GM21367 (cell line): Measurements from ENCODE around the gene TBCA.
A peak's percentile ranks its signal among the peaks of the same experiment; 100 is the strongest.

Source experiments
- ATAC-seq: cut with Tn5 transposase; IDR thresholded peaks from one replicate; pipeline ENCODE4 v1.9.1; 2021; ENCODE audit not compliant: unreplicated experiment

Gene TBCA, protein sequence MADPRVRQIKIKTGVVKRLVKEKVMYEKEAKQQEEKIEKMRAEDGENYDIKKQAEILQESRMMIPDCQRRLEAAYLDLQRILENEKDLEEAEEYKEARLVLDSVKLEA

DNA sequence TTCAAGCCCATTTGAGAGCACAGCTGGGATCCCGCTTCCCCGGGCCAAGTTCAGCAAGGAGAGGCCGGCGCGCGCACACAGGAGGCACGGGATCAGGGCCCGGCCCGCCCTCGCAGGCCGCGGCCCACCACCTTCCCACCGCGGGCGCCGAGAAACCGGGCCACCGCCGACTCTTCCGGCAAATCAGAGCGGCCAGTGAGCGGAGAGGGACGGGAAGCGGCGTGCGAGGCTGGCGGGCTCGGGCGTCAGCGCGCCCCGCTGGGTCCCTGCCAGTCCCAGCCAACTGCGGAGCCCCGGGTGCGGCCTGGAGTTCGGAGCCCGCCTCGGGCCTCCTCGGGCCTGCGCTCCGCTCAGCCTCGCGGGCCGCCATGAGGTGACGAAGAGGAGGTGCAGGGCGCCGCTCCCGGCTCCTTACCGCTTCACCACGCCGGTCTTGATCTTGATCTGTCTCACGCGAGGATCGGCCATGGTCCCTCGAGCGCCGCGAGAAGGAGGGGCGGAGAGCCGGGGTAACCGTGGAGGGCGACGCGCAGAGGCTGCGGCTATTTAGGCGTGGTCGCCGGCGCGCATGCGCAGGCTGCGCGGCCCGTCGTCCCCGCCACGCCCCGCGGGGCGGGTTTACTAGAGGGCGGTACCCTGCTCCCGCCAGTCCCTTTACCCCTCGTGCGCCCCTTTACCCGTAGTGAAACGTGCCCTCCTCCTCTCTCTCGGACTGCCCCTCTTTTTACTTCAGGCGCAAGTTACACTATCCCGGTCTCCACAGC is at the start of gene TBCA:
Gene TBCA (minus strand): TSS at position 550 of the 764 bp plus-strand sequence. CDS start 82 bp downstream, at position 468.
- peak; percentile 89 for ATAC-seq

DNA sequence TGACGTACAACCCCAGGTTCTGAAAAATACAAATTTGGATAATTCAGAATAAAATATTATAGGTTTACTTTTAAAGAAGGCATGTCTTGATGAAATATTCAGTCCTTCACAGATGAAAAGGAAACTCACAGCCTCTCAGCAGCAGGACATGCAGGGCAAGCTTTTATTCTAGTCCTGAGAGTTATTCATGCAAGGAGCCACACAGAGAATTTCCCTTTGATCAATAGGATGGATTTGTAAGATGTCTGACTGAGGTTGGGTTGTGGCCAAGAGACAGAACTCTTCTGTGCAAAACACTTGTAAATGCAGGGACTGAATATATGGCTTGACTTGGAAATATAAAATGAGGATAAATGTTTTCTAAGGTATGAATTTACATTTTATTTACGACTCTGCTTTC is 48.8 kb upstream of the TBCA start:
- no peak for ATAC-seq

DNA sequence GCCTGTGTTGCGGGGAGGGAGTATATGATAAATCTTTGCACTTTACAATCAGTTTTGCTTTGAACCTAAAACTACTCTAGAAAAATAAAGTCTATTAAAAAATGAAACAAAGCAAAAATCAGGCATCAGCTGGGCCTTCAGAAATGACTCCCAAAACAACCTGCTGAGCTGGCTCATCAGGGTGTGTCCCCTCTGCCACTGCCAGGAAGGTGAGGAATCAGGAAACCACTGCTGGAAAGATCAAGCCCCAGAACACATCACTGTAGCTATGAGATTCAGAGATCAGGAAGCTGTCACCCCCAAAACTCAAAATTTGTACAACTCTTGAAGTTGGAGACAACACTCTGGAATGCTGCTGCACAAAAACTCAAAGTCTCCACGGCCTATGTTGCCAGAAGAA is 40.5 kb upstream of the TBCA start:
- ATAC-seq, result no peak

DNA sequence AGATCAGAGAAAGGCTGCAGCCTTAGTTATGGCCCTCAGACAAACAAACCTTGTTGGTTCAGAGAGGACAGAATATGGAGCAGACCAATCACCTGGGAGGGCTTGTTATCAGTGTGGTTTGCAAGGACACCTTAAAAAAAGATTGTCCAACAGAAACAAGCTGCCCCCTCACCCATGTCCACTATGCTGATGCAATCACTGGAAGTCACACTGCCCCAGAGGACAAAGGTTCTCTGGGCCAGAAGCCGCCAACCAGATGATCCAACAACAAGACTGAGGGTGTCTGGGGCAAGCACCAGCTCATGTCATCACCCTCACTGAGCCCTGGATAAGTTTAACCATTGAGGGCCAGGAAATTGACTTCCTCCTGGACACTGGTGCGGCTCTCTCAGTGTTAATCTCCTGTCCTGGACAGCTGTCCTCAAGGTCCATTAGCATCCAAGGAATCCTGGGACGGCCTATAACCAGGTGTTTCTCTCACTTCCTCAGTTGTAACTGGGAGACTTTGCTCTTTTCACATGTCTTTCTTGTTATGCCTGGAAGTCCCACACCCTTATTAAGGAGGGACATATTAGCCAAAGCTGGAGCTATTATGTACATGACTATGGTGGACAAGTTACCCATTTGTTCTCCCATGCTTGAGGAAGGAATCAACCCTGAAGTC is 36.9 kb upstream of the TBCA start:
- no peak for ATAC-seq

DNA sequence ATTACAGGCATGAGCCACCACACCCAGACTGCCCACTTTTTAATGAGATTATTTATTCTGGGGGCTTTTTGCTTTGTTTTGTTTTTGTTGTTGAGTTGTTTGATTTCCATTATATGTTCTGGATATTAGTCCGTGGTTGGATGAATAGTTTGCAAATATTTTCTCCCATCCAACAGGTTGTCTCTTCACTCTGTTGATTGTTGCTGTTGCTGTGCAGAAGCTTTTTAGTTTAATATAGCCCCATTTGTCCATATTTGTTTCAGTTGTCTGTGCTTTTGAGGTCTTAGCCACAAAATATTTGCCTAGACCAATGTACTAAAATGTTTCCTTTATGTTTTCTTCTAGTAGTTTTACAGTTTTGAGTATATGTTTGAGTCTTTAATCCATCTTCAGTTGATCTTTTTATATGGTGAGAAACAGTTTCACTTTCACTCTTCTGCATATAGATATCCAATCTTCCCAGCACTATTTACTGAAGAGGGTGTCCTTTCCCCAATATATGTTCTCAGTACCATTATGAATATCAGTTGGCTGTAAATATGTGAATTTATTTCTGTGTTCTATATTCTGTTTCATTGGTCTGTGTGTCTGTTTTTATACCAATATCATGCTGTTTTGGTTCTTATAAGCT is 30.2 kb upstream of the TBCA start:
- no peak for ATAC-seq

DNA sequence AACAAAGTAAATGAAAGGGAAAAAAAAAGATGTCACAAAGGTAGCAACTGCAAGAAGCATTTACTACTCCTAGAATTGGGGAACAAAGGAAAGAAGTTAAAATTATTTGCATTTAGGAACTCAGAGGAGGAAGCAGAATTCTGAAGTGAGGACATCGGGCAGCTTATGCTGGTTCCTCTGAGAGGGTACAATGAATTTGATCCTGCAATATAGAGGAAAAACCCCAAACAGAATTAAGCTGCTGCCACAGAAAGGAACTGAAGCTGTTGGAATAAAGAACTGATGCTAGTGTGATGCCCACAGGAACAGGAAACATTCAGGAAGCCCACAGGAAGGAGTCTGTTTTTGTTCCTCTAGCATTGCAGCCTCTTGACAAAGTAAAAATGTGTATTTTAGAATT is 22.3 kb upstream of the TBCA start:
- ATAC-seq, result no peak

DNA sequence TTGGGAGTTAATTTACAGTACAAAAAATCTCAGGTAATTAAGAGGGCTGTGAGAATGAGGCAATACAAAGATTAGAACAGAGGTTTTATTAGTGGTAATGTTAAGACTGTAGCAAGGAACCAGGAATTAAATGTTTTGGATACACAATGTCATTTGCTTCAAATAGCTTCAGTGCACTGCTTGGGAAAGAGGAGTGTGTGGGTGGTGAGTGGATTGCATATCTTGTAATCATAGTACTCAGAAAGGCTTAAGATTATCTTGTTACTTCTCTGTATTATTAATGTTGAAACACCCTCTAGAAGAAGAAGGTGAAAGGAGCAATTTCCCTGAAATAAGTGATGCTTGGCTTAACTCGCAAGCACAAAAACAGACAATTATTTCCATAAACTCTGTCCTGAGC is 21.0 kb upstream of the TBCA start:
- ATAC-seq, result no peak

DNA sequence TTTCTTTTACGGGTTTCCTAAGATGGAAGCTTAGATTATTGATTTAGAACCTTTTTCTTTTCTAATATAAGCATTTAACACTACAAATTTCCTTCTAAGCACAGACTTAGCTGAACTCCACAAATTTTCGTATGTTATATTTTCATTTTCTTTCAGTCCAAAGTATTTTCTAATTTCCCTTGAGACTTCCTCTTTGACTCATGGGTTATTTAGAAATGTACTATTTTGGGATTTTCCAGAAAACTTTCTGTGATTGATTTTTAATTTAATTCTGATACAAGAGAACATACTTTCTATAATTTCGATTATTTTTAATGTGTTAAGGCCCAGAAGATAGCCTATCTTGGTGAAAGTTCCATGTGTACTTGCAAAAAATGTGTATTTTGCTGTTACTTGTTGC is 19.7 kb upstream of the TBCA start:
- ATAC-seq, result no peak

DNA sequence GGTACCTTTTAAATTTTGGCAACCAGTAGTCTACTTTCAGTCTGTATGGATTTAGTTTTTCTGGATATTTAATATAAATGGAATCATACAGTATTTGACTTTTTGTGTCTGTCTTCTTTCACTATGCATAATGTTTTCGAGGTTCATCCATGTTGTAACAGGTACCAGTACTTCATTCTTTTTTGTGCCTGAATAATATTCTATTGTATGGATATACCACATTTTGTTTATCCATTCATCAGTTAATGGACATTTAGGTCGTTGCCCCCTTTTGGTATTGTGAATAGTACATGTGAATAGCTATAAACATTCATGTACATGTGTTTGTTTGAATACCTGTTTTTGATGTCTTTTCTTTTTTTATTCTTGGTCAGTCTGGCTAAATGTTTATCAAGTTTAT is 19.1 kb upstream of the TBCA start:
- ATAC-seq, result no peak

DNA sequence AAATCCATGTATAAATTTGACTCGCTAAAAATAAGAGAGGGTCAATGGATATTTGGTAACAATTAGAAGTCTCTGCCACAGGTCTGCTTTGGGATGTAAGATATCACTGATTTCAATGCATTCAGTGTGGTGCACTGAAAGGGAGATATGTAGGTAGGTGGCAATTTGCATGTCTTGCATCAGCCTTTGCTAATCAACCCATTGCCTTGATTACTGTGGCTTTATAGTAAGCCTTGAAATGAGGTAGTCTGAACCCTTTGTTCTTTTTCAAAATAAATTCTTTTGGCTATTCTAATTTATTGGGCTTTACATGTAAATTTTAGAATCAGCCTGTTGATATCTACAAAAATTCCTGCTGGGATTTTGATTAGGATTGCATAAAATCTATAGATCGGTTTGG is 15.8 kb upstream of the TBCA start:
- no peak for ATAC-seq

DNA sequence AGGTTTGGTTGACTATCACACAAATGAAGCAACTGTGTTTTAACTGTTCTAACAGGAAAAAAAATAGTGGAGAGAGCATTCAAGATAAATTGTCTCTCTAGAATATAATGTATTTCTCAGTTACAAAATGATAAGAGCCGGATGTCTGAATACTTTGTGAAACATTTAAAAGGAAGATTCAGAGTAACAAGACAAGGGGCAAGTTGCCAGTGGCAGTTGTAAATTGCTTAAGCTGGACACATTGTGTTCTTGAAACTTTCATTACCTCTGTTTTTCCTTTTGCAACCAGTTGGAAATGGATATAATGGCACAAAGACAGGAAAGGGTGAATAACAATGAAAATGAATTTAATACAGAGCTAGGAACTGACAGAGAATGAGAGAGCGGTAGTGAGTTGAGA is 15.2 kb upstream of the TBCA start:
- no peak for ATAC-seq

DNA sequence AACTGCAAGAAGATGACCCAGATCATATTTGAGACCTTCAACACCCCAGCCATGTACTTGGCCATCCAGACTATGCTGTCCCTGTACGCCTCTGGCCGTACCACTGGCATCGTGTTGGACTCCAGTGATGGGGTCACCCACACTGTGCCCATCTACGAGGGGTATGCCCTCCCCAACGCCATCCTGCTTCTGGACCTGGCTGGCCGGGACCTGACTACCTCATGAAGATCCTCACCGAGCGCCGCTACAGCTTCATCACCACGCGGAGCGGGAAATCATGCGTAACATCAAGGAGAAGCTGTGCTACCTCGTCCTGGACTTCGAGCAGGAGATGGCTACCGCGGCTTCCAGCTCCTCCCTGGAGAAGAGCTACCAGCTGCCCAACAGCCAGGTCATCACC is 9.1 kb upstream of the TBCA start:
- ATAC-seq, result no peak

DNA sequence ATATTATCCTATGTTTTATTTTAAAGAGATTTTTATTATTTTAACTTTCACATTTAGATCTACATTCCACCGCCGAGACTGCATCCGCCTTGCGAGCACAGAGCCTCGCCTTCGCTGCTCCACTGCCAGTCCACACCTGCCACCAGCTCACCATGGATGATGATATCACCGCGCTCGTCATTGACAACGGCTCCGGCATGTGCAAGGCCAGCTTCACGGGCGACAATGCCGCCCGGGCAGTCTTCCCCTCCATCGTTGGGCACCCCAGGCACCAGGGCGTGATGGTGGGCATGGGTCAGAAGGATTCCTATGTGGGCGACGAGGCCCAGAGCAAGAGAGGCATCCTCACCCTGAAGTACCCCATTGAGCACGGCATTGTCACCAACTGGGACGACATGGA is 8.6 kb upstream of the TBCA start:
- ATAC-seq, result no peak

DNA sequence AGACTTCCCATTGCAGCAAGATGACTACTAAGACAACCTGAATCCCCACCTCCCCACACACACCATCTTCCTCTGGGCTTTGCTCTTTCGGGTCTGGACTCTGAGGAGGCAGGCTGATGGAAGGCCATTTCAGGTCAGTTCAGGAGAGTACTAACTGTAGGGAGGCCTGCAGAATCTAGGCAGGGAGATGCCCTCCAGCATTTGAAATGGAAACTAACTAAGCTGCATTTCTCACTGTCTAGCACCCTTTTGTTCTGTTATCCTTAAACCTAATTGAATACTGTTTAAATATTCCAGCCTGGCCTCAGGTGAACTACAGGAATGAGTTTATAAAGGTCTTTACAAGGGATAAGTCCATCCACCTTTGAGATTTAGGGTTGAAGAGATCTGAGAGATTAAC is 4.9 kb upstream of the TBCA start:
- ATAC-seq, result no peak

DNA sequence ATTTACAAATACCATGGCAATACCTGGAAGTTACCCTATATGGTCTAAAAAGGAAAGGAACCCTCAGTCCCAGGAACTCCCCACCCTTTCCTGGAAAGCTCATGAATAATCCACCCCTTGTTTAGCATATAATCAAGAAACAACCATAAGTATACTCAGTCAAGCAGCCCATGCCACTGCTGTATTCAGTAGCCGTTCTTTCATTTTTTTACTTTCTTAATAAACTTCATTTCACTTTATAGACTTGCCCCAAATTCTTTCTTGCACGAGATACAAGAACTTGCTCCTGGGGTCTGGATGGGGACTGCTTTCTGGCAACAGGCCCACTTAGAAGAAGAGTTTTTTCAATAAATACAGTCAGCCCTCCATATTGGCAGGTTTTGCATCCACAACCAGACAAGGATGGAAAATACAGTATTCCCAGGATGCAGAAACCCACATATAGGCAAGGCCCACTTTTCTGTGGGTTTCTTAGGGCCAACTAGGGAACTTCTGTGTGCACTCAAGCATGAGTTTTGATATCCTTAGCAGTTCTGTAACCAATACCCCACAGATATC is 2.8 kb upstream of the TBCA start:
- no peak for ATAC-seq

DNA sequence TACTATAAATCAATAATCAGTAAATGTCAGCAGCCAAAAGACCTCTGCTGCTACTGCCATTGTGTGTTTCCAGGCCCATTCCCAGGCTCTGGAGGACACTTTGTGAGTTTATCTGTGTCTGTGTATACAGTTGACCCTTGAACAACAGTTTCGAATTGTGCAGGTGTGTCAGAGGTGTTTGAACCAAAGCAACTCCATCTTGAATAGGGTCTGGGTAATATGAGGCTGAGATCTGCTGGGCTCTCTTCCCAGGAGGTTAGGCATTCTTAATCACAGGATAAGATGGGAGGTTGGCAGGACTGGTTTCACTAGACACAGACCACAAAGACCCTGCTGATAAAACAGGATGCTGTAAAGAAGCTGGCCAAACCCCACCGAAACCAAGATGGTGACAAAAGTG is 2.3 kb upstream of the TBCA start:
- no peak for ATAC-seq

DNA sequence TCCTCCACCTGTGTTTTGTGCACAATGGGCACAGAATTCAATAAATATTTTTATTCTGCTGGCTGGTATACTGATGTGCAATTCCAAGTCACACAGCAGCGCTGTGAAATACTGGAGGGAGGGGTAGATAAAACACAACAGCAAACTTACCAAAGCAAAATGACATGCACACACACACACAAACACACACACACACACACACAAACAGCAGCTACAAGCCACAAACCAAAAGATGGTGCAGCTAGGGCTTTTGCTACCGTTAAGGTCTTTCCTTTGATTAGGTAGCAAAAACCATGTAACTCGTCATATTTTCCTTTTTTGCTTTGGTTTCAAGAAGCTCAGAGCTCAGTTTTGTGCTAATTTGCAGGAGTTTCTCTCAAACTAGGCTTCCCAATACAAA is 1.8 kb upstream of the TBCA start:
- ATAC-seq, result no peak

DNA sequence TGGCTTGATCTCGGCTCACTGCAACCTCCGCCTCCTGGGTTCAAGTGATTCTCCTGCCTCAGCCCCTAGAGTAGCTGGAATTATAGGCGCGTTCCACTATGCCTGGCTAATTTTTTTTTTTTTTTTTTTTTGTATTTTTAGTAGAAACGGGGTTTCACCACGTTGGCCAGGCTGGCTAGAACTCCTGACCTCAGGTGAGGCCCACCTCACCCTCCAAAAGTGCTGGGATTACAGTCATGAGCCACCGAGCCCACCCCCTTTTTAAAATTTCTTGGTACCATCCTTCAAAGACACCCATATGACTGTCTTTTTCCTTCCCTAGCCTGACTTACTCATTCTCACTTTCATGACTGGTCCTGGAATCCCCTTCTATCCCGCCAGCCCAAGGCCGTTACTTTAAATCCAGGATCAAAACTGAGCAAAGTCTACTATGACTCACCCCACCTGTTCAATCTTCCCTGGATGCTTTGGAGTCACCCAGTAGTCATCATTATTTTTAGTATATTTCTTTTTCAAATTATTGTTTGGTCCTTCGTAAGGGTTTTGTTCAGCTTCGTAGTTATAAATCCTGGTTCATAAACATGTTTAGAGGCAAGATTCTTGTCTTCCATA is 1.2 kb upstream of the TBCA start:
- ATAC-seq, result no peak

DNA sequence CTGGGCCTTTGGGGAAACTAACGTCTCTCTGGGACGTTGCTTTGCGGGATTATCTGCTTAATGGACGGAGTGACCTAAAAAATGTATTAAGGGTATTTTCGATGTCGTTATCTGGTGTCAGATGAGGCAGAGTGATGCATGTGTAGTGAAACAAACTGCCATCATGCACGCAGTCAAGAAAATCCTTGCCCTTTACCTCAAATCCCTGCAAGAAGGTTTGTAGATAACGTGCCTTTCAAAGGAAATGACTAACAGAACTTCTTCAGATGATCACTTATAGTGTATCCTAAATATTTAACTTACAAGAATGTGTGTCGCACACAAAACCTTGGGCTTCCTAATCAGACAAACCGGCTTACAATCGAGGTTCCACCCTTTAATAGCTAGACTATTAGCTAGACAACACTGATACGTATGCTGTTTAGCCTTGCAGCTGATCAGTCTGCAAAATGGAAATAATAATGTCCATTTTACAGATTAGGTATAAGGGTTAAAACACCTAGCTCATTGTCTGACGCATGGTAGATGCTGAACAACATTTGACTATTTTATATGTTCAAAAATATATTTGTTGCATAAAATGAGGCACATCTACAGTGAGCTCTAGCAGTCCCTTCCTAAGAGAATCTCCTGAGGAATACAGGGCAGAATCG is 541 bp upstream of the TBCA start:
- no peak for ATAC-seq

DNA sequence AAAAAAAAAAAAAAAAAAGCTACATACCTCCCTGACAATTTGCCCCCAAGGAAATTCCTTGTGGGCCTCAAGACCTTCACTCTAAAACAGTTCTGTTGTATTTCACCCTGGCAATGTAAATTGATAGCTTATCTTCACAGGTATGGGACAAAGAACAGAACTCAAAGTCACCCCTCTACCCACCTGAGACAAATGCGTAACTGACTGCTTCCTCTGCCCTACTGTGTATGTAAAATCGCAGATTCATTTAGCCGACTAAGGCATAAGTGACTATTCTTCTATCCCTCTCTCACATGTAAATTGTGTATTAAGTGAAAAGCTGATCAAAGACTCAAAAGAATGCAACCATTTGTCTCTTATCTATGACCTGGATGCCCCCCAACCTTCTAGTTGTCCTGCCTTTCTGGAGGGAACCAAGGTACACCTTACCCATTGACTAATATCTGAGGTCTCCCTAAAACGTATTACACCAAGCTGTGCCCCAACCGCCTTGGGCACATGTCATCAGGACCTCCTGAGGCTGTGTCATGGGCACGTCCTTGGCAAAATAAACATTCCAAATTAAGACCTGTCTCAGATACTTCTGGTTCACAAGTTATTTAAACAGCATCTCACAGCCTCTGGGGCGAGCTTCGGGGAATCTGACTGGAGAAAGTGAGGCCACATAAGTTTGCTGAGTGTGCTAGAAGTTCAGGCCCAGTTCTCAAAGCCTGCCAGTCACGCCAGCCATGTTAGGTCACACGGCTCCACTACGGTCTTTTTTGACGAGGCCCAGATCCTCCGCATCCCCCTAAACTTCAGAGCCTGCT is 954 bp downstream of the TBCA start:
- ATAC-seq, result peak; percentile 3
